ENCODE data around the gene CDH1.
A peak's percentile ranks its signal among the peaks of the same experiment; 100 is the strongest.
"Not testable (repeated sequence)": the region's sequence is repeated elsewhere in the genome, so short reads cannot be mapped to it uniquely, and the experiment has no call there.

CDH1 gene

GRCh38 chr16:68776821-68777485 lies 39.9 kb downstream of the CDH1 start:
- Histone ChIP-seq H3K4me1 (ENCODE audit: control insufficient read depth, insufficient read depth, low read length) (peaks cover 9% of the 10 kb centered on the region), H3K4me3 (ENCODE audit: low read length) (no peak overlapping the region), H3K9me3 (ENCODE audit: control insufficient read depth, insufficient read depth, low read length) (no peaks in the 10 kb centered on the region), H3K27me3 (ENCODE audit: control insufficient read depth, insufficient read depth, low read length) (no peaks in the 10 kb centered on the region), H3K36me3 (ENCODE audit: control insufficient read depth, insufficient read depth, low read length) (peaks cover 3% of the 10 kb centered on the region; the same call in 1 of the 2 replicates), H3K27ac (ENCODE audit: low read length) (no peak overlapping the region)
- no peak for DNase-seq (ENCODE audit: low read depth, low spot score)
- WGBS (ENCODE audit: insufficient coverage, insufficient read length), result no CpG with 5 or more reads among the region's 6 CpGs

GRCh38 chr16:68778551-68779231 lies 41.6 kb downstream of the CDH1 start:
- peak; percentile 55 for DNase-seq (ENCODE audit: low read depth, low spot score)
- Histone ChIP-seq H3K4me1 (ENCODE audit: control insufficient read depth, insufficient read depth, low read length) (peaks cover 16% of the 10 kb centered on the region), H3K36me3 (ENCODE audit: control insufficient read depth, insufficient read depth, low read length) (peaks cover 3% of the 10 kb centered on the region; the same call in 1 of the 2 replicates), H3K4me3 (ENCODE audit: low read length) (no peak overlapping the region), H3K27me3 (ENCODE audit: control insufficient read depth, insufficient read depth, low read length) (no peaks in the 10 kb centered on the region), H3K9me3 (ENCODE audit: control insufficient read depth, insufficient read depth, low read length) (no peaks in the 10 kb centered on the region), H3K27ac (ENCODE audit: low read length) (peak overlapping the region; percentile 100)
- WGBS (ENCODE audit: insufficient coverage, insufficient read length), result no CpG with 5 or more reads among the region's 6 CpGs

GRCh38 chr16:68779891-68780290 lies 42.8 kb downstream of the CDH1 start:
- Histone ChIP-seq H3K4me3 (ENCODE audit: low read length) (no peak overlapping the region), H3K36me3 (ENCODE audit: control insufficient read depth, insufficient read depth, low read length) (no peaks in the 10 kb centered on the region), H3K27ac (ENCODE audit: low read length) (peak overlapping the region; percentile 100), H3K27me3 (ENCODE audit: control insufficient read depth, insufficient read depth, low read length) (no peaks in the 10 kb centered on the region), H3K4me1 (ENCODE audit: control insufficient read depth, insufficient read depth, low read length) (peaks cover 16% of the 10 kb centered on the region), H3K9me3 (ENCODE audit: control insufficient read depth, insufficient read depth, low read length) (no peaks in the 10 kb centered on the region)
- no CpG with 5 or more reads among the region's 4 CpGs for WGBS (ENCODE audit: insufficient coverage, insufficient read length)
- no peak for DNase-seq (ENCODE audit: low read depth, low spot score)

- no peak for DNase-seq (ENCODE audit: low read depth, low spot score)
- Histone ChIP-seq H3K9me3 (ENCODE audit: control insufficient read depth, insufficient read depth, low read length) (no peaks in the 10 kb centered on the region), H3K27ac (ENCODE audit: low read length) (no peak overlapping the region), H3K36me3 (ENCODE audit: control insufficient read depth, insufficient read depth, low read length) (no peaks in the 10 kb centered on the region), H3K4me1 (ENCODE audit: control insufficient read depth, insufficient read depth, low read length) (peaks cover 16% of the 10 kb centered on the region), H3K27me3 (ENCODE audit: control insufficient read depth, insufficient read depth, low read length) (no peaks in the 10 kb centered on the region), H3K4me3 (ENCODE audit: low read length) (no peak overlapping the region)
- no CpG with 5 or more reads among the region's 1 CpG for WGBS (ENCODE audit: insufficient coverage, insufficient read length)
Measured at GRCh38 chr16:68781784-68782183, 44.7 kb downstream of the CDH1 start.

GRCh38 chr16:68782198-68783174 lies 45.4 kb downstream of the CDH1 start:
- Histone ChIP-seq H3K4me3 (ENCODE audit: low read length) (no peak overlapping the region), H3K36me3 (ENCODE audit: control insufficient read depth, insufficient read depth, low read length) (no peaks in the 10 kb centered on the region), H3K4me1 (ENCODE audit: control insufficient read depth, insufficient read depth, low read length) (peaks cover 16% of the 10 kb centered on the region), H3K9me3 (ENCODE audit: control insufficient read depth, insufficient read depth, low read length) (no peaks in the 10 kb centered on the region), H3K27ac (ENCODE audit: low read length) (no peak overlapping the region), H3K27me3 (ENCODE audit: control insufficient read depth, insufficient read depth, low read length) (no peaks in the 10 kb centered on the region)
- no CpG with 5 or more reads among the region's 16 CpGs for WGBS (ENCODE audit: insufficient coverage, insufficient read length)
- DNase-seq (ENCODE audit: low read depth, low spot score), result no peak

GRCh38 chr16:68784226-68784625 lies 47.1 kb downstream of the CDH1 start:
- Histone ChIP-seq H3K9me3 (ENCODE audit: control insufficient read depth, insufficient read depth, low read length) (no peaks in the 10 kb centered on the region), H3K27ac (ENCODE audit: low read length) (no peak overlapping the region), H3K36me3 (ENCODE audit: control insufficient read depth, insufficient read depth, low read length) (no peaks in the 10 kb centered on the region), H3K4me3 (ENCODE audit: low read length) (no peak overlapping the region), H3K27me3 (ENCODE audit: control insufficient read depth, insufficient read depth, low read length) (no peaks in the 10 kb centered on the region), H3K4me1 (ENCODE audit: control insufficient read depth, insufficient read depth, low read length) (peaks cover 14% of the 10 kb centered on the region)
- no peak for DNase-seq (ENCODE audit: low read depth, low spot score)
- no CpG with 5 or more reads among the region's 5 CpGs for WGBS (ENCODE audit: insufficient coverage, insufficient read length)

- Histone ChIP-seq H3K9me3 (ENCODE audit: control insufficient read depth, insufficient read depth, low read length) (no peaks in the 10 kb centered on the region), H3K36me3 (ENCODE audit: control insufficient read depth, insufficient read depth, low read length) (no peaks in the 10 kb centered on the region), H3K27ac (ENCODE audit: low read length) (no peak overlapping the region), H3K4me1 (ENCODE audit: control insufficient read depth, insufficient read depth, low read length) (peaks cover 12% of the 10 kb centered on the region), H3K4me3 (ENCODE audit: low read length) (no peak overlapping the region), H3K27me3 (ENCODE audit: control insufficient read depth, insufficient read depth, low read length) (no peaks in the 10 kb centered on the region)
- DNase-seq (ENCODE audit: low read depth, low spot score), result no peak
- no CpG with 5 or more reads among the region's 2 CpGs for WGBS (ENCODE audit: insufficient coverage, insufficient read length)
Measured at GRCh38 chr16:68784721-68785120, 47.6 kb downstream of the CDH1 start.

GRCh38 chr16:68785715-68786114 lies 48.6 kb downstream of the CDH1 start:
- Histone ChIP-seq H3K36me3 (ENCODE audit: control insufficient read depth, insufficient read depth, low read length) (no peaks in the 10 kb centered on the region), H3K27me3 (ENCODE audit: control insufficient read depth, insufficient read depth, low read length) (no peaks in the 10 kb centered on the region), H3K9me3 (ENCODE audit: control insufficient read depth, insufficient read depth, low read length) (no peaks in the 10 kb centered on the region), H3K4me3 (ENCODE audit: low read length) (no peak overlapping the region), H3K4me1 (ENCODE audit: control insufficient read depth, insufficient read depth, low read length) (peaks cover 10% of the 10 kb centered on the region), H3K27ac (ENCODE audit: low read length) (no peak overlapping the region)
- no CpG with 5 or more reads among the region's 3 CpGs for WGBS (ENCODE audit: insufficient coverage, insufficient read length)
- DNase-seq (ENCODE audit: low read depth, low spot score), result no peak

GRCh38 chr16:68786685-68787418 lies 49.8 kb downstream of the CDH1 start:
- Histone ChIP-seq H3K4me1 (ENCODE audit: control insufficient read depth, insufficient read depth, low read length) (peaks cover 10% of the 10 kb centered on the region), H3K9me3 (ENCODE audit: control insufficient read depth, insufficient read depth, low read length) (no peaks in the 10 kb centered on the region), H3K27ac (ENCODE audit: low read length) (no peak overlapping the region), H3K27me3 (ENCODE audit: control insufficient read depth, insufficient read depth, low read length) (no peaks in the 10 kb centered on the region), H3K36me3 (ENCODE audit: control insufficient read depth, insufficient read depth, low read length) (no peaks in the 10 kb centered on the region), H3K4me3 (ENCODE audit: low read length) (no peak overlapping the region)
- no peak for DNase-seq (ENCODE audit: low read depth, low spot score)
- WGBS (ENCODE audit: insufficient coverage, insufficient read length), result no CpG with 5 or more reads among the region's 7 CpGs

- not testable (repeated sequence) for H3K4me1 ChIP-seq (ENCODE audit: control insufficient read depth, insufficient read depth, low read length); DNase-seq (ENCODE audit: low read depth, low spot score); H3K36me3 ChIP-seq (ENCODE audit: control insufficient read depth, insufficient read depth, low read length); H3K27ac ChIP-seq (ENCODE audit: low read length); H3K4me3 ChIP-seq (ENCODE audit: low read length); H3K27me3 ChIP-seq (ENCODE audit: control insufficient read depth, insufficient read depth, low read length); H3K9me3 ChIP-seq (ENCODE audit: control insufficient read depth, insufficient read depth, low read length)
- no CpG with 5 or more reads among the region's 1 CpG for WGBS (ENCODE audit: insufficient coverage, insufficient read length)
Measured at GRCh38 chr16:68787419-68787807, 50.3 kb downstream of the CDH1 start.

All from iPS DF 6.9 (cell line).